NCI-H128 (cell line): ENCODE results near the gene HNF1A.

Experiments used
- DNase-seq: peaks from one replicate; lab custom pipeline; 2025; ENCODE audit not compliant: unreplicated experiment; lab: John Stamatoyannopoulos, UW

Gene HNF1A

DNA sequence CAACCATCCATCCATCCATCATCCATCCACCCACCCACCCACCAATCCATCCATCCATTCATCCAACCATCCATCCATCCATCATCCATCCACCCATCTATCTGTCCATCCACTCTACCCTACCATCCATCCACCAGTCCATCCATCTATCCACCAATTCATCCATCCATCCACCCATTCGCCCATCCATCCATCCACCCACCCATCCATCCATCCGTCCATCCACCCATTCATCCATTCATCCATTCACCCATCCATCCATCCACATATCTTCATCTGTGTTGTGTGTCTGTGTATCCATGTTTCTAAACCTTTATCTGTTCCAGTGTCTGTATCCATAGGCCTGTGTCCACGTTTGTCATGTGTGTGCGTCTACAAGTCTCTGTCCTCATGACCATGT lies 9.9 kb downstream of the HNF1A start:
- no peak for DNase-seq

DNA sequence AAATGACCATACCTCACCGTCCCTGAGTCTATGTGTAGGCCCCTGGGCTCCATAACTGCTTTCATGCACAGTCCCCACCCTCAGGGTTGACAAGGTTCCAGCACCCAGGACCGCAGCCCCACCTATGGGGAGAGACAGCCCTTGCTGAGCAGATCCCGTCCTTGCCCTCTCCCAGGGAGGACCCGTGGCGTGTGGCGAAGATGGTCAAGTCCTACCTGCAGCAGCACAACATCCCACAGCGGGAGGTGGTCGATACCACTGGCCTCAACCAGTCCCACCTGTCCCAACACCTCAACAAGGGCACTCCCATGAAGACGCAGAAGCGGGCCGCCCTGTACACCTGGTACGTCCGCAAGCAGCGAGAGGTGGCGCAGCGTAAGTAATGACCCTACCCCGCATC lies 10.3 kb downstream of the HNF1A start:
- no peak for DNase-seq

DNA sequence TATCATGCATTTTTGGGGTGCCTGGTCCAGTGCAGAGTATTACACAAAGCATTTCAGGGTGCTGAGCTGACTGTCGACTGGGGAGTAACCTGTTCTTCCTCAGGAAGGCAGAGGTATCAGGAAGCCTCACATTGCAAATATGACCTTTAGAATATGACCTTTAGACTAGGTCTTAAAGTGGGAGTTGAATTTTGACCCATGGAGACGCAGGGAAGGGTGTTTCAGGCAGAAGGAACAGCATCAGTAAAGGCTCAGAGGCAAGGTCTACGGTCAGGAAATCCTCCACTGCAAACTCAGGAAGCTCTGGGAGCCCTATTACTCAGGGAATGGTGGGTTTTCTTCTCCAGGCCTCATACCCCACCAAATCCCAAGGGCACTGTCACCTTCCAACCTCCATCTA lies 11.3 kb downstream of the HNF1A start:
- no peak for DNase-seq

DNA sequence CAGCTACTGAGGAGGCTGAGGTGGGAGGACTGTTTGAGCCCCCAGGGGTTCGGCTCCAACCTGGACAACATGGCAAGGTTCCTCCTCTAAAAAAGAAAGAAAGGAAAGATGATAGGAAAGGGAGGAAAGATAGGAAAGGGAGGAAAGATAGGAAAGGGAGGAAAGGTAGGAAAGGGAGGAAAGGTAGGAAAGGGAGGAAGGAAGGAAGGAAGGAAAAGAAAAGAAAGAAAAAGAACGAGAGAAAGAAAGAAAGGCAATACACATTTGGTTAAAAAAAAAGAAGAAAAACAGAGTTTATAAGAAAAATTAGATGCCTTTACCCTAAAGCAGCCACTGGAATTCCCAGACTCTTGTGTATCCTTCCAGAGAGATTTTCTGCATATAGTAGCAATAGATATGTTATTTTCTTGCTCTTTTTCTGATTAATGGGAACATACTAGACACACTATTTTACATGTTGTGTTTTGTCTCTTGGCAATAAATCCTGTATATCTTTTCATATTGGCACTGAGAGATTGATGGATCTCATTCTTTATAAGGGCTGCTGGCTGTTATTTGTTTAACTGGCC lies 12.2 kb downstream of the HNF1A start:
- no peak for DNase-seq

DNA sequence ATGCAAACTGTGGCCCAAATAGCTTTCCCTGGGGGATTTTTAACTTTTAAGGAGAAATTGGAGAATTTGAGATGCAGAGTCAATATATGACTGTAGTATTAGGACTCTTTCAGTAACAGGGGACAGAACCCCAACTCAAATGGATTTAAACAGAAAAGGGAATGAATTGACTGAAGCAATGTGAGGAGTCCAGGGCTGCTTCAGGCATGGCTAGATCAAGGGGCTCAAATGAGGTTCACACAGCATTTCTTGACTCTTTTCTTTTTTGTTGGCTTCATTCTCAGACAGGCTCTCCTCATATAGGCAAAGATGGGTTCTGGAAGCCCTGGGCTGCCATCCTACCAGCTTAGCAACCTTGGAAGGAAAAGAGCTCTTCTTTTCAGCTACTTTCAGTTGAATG lies 13.6 kb downstream of the HNF1A start:
- no peak for DNase-seq

DNA sequence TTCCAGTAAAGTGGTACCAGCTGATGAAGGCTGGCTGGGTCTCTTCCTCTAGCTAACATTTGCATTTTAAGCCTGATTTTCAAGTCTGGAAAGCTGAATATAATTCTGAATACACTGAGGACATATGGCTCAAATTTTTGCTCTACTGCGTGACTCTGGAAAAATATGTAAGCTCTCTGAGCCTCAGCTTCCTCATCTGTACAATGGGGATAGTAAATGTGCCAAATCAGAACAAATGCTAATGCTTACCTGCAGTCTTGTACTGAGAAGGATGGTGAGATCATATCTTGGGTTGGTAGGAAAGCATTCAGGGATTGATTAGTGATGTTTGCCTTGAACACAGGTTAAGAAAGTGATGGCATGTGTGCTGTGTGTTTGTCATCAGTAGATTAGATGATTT lies 14.6 kb downstream of the HNF1A start:
- no peak for DNase-seq

DNA sequence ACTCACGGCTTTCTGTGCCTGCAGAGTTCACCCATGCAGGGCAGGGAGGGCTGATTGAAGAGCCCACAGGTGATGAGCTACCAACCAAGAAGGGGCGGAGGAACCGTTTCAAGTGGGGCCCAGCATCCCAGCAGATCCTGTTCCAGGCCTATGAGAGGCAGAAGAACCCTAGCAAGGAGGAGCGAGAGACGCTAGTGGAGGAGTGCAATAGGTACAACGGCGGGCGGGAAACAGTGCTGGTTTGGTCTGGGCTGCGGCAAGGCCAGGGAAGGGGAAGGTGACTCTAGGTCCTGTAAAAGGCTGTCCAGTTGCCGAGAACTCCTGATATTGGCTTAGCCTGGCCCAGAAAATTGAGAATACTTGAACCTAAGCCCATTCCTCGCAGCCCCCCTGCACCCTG lies 15.2 kb downstream of the HNF1A start:
- DNase-seq: no peak

DNA sequence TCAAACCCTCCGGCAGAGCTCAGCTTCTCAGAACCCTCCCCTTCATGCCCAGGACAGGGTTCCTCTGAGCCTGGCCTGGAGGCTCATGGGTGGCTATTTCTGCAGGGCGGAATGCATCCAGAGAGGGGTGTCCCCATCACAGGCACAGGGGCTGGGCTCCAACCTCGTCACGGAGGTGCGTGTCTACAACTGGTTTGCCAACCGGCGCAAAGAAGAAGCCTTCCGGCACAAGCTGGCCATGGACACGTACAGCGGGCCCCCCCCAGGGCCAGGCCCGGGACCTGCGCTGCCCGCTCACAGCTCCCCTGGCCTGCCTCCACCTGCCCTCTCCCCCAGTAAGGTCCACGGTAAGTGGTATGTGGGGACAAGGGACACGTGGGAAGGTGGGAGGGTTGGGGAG lies 15.7 kb downstream of the HNF1A start:
- DNase-seq: no peak

DNA sequence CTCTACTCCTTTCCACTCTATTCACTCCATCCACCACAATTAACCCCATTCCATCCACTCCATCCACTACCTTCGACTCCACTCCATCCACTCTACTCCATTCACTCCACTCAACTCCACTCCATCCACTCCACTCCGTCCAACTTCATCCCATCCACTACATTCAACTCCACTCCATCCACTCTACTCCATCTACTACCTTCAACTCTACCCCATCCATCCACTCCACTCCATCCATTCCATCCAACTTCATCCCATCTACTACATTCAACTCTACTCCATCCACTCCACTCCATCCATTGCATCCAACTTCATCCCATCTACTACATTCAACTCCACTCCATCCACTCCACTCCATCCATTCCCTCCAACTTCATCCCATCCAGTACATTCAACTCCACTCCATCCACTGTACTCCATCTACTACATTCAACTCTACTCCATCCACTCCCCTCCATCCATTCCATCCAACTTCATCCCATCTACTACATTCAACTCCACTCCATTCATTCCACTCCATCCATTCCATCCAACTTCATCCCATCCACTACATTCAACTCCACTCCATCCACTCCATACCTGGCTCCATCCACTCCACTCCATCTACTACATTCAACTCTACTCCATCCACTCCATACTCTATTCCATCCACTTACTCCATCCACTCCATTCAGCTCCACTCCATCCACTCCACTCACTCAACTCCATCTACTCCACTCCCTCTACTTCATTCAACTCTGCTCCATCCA lies 16.4 kb downstream of the HNF1A start:
- no peak for DNase-seq

DNA sequence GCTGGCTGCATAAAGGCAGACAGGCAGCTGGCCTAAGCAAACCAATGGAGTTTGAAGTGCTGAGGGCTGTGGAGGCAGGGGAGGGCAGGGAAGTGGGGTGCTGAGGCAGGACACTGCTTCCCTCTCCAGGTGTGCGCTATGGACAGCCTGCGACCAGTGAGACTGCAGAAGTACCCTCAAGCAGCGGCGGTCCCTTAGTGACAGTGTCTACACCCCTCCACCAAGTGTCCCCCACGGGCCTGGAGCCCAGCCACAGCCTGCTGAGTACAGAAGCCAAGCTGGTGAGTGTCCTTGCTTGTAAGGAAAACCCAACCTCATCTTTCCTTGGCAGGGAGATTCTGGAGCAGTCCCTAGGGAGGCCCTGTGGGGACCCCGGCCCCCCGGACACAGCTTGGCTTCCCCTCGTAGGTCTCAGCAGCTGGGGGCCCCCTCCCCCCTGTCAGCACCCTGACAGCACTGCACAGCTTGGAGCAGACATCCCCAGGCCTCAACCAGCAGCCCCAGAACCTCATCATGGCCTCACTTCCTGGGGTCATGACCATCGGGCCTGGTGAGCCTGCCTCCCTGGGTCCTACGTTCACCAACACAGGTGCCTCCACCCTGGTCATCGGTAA lies 17.9 kb downstream of the HNF1A start:
- no peak for DNase-seq

DNA sequence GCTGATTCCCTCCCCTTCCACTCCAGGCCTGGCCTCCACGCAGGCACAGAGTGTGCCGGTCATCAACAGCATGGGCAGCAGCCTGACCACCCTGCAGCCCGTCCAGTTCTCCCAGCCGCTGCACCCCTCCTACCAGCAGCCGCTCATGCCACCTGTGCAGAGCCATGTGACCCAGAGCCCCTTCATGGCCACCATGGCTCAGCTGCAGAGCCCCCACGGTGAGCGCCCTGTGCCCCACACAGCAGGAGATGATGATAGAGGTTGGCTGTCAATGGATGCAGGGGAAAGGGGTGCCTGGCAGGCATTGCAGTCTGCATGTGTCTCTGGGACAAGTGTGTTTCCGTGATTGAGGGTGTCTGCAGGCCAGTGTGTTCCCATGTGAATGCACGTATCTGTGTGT lies 19.1 kb downstream of the HNF1A start:
- DNase-seq: no peak

DNA sequence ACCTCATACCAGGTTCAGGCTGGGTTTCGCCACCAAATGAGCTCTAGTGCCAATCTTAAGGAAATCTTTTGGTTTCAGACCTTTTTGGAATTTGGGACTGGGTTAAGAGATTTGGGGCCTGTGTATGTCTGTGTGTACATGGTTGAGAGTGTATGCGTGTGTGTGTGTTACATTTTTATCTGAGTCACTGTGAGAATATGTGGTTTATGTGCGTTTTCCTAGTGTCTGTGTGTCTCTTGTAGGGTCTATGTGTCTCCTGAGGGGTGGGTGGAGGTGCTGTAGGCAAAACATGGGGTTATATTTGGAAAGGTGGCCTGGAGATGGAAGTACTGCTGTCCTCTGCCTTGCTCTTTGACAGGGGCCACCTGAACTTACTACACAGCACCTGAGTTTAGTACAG lies 20.1 kb downstream of the HNF1A start:
- DNase-seq: no peak

DNA sequence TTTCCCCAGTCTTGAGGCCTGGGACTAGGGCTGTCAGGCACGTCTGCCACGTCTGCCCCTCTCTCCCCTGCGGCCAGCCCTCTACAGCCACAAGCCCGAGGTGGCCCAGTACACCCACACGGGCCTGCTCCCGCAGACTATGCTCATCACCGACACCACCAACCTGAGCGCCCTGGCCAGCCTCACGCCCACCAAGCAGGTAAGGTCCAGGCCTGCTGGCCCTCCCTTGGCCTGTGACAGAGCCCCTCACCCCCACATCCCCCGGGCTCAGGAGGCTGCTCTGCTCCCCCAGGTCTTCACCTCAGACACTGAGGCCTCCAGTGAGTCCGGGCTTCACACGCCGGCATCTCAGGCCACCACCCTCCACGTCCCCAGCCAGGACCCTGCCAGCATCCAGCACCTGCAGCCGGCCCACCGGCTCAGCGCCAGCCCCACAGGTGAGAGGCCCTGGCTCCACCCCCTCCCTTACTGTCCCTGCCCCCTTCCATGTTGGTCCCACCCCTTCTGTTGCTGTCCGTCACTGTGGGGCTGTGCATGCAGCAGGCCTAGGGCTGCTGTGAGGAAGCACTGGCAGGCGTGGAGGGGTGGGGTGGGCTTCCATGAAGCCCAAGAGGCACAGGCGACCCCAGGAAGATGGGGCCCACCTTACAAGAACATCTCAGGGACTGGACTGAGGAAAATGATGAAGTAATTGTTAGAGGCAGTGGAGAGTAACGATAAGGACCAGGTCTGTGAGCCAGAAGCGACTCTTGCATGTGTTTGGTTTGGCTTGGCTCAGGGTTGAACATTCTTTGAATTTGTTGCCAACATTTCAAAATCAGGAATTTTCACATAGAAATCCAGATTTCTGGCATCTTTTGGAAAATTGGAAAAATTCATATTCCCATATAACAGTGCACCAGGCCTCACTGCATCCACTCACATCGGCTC lies 21.1 kb downstream of the HNF1A start:
- DNase-seq: no peak

DNA sequence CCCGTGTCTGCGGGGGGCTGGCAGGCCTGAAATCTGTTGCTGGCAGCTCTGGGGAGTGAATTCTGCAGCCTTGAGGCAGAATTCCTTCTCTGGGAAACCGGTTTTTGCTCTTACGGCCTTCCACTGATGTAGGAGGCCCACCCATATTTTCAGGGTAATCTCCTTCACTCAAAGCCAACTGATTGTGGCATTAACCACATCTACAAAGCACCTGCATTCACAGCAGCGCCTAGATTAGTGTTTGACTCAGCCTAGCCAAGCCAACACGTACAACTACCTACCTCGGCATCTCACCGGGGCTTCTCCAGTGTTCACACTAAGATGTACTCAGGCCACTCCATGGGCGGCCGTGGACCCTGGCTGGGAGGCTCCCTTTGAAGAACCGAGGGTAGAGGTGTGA lies 22.2 kb downstream of the HNF1A start:
- DNase-seq: no peak

DNA sequence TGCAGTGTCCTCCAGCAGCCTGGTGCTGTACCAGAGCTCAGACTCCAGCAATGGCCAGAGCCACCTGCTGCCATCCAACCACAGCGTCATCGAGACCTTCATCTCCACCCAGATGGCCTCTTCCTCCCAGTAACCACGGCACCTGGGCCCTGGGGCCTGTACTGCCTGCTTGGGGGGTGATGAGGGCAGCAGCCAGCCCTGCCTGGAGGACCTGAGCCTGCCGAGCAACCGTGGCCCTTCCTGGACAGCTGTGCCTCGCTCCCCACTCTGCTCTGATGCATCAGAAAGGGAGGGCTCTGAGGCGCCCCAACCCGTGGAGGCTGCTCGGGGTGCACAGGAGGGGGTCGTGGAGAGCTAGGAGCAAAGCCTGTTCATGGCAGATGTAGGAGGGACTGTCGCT lies 22.7 kb downstream of the HNF1A start:
- DNase-seq: no peak

DNA sequence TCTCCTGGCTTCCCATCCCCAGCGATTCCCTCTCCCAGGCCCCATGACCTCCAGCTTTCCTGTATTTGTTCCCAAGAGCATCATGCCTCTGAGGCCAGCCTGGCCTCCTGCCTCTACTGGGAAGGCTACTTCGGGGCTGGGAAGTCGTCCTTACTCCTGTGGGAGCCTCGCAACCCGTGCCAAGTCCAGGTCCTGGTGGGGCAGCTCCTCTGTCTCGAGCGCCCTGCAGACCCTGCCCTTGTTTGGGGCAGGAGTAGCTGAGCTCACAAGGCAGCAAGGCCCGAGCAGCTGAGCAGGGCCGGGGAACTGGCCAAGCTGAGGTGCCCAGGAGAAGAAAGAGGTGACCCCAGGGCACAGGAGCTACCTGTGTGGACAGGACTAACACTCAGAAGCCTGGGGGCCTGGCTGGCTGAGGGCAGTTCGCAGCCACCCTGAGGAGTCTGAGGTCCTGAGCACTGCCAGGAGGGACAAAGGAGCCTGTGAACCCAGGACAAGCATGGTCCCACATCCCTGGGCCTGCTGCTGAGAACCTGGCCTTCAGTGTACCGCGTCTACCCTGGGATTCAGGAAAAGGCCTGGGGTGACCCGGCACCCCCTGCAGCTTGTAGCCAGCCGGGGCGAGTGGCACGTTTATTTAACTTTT lies 23.6 kb downstream of the HNF1A start:
- DNase-seq: no peak

DNA sequence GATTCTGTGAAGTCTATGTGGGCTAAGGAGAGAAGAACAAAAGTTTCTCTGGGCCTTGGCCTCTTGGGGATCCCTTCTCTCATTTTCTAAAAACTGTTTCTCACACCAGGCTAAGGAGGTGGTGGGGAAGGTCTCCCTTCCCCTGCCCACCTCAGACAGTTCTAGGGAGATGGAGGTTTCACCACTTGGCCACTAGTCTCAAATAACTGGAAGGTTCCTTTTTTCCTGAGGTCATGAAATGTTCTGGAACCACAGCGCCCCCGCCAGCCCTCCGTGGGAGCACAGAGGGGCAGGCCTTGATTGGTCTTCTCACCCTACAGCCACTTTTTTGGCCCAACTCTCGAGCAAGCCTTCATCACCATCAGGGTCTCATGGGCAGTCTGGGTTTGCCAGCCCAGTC lies 25.3 kb downstream of the HNF1A start:
- no peak for DNase-seq

DNA sequence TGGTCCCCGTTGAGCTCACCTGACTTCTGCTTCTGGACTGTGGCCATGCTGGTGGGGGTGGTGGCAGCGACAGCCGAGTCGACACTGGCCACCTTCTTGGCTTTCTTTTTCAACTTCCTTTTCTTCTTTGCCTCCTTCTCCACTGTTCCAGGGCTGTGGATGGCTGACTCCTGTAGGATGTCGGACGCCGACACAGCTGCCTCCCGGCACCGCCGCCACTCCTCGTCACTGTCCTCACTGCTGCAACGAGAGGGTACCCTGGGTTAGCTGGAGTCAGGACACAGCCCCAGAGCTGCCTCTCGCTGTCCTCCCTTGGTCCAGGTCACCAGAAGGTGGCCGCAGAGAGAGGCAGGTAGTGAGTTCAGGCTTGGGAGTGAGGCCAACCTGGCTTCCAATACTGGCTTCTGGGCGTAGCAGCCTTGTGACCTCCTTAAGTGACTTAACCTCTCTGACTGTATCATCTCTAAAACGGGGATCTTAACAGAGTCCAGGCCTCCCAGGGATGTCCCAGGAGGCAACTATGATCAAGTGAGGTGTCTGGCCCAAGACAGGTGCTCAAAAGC lies 26.0 kb downstream of the HNF1A start:
- DNase-seq: no peak

DNA sequence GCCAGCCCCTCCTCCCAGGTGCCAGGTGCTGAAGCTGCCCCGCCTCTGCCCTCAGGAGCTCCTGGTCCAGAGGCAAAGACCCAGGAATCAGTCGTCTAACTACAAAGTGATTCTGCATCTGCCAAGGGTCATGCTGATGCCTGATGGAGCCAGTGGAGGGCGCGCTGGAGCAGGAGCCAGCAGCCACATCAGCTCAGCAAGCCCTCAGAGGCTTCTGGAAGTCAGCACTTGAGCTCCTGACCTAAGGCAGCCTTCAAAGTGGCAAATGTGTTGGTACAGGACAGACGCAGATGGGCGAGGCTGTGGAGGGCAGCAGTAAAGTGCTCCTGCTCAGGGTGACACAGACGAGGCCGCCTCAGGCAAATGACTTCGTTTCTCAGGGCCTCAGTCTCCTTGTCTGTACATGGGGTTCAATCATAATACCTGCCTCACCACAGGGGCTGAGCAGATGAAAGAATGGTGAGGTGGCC lies 27.0 kb downstream of the HNF1A start:
- peak; percentile 41 for DNase-seq

DNA sequence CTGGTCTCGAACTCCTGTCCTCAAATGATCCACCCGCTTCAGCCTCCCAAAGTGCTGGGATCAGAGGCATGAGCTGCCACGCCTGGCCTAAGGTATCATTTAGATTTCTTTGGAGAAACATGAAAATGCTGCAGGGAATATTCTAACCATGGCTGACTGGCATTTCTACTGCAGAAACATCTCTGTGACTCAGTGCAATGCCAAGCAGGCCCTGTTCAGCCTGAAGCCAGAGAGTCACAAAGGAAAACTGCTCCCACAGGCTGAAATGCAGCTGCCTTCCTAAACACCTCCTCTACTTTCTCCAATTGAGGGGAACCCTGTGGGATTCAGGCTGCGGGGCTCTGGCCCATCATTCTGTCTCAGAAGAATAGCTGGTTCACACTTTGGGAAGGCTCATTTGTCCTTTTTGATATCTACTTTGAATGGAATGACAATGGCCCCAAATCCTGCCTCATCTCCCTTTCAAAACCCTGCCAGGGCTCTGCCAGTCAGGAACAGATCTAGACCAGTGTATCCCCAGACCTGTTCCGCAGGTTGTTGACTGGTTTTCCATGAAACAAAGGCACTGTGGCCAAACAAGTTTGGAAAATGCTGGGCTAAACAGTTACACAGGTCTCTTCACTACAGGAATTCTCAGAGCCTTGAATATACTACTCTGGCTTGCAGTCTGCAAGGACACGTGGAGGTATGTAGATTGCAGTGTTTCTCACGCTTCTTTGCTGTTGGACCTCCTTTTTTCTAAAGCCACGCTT lies 30.2 kb downstream of the HNF1A start:
- no peak for DNase-seq
